Effector CD8-positive, alpha-beta T cell (primary cell): Measurements from ENCODE around the gene PDZD7.
A peak's percentile ranks its signal among the peaks of the same experiment; 100 is the strongest.

ENCODE experiments used
- DNase-seq: peaks from one replicate; lab custom pipeline; 2025; lab: John Stamatoyannopoulos, UW
- total RNA-seq, 4 experiments: gene quantifications; one replicate each; lab custom pipeline; 2026; lab: John Stamatoyannopoulos, UW

The PDZD7 gene
- total RNA-seq: 0.49 to 2.4 (median 1.6) reads per million in 4 experiments

DNA sequence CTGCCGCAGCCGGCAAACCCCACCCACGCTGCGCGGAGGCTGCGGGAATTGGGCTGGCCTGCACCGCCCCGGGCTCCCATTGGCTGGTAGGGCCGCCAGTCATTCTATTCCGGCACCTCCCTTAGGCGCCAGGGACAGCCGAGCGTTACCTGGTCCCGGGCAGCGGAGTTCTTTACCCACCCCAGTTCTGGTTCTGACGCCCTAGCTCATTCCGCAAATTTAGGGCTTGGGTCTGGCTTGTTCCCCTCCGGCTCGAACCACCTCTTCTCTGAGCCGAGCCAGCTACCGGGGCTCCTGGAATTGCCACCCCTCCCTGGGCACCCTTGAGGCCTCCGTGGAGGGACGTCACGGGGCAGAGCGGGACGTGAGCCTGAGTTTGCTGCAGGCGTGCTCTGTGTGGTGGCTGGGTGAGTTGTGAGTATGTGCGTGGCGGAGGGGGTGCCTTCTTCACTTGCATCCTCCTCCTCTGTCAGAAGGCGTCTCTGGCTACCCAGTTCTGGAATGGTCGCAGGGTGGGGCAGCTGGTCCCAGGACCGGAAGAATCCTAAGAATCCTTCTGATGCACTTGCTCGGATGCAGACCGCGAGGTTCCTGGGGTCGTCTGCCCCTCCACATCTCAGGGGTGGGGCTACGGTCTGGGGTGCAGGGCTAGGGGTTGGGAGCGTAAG lies at the start of gene PDZD7, which contains the start of gene SFXN3:
Gene PDZD7, minus strand, starts transcription at position 2 of the 668 bp plus-strand sequence. CDS start 910 bp downstream, outside the sequence.
Gene SFXN3, plus strand, starts transcription at position 107 of the 668 bp plus-strand sequence. CDS start 3,461 bp downstream, outside the sequence.
- DNase-seq: peak; percentile 90

DNA sequence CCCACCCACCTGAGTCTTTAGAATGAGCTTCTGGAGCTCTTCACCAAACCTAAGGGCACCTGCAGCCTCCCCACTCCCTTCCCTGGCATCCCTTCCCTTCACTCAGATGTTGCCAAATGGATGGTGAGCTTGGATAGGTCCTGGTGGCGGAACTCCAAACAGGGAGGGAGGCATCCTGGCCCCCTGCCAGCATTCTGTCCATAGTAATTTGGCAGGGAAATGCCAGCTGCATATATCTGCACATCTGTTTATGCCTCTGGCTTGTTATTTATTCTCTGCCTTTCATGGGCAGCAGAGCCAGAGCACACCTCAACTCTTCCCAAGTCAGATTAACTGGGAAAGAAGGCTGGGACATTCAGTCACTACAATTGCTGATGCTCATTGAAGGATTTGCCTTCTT lies 48.9 kb upstream of the PDZD7 start:
- no peak for DNase-seq

DNA sequence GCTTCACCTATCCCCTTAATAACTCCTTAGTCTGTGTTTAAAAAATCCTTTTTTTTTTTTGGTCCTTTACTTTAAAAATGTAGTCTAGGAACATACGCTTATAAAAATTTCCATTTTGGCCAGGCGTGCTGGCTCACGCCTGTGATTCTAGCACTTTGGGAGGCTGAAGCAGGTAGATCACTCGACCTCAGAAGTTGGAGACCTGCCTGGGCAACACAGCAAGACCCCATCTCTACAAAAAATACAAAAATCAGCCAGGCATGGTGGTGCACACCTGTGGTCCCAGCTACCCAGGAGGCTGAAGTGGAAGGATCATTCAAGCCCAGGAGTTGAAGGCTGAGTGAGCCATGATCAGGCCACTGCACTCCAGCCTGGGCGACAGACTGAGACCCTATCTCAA lies 45.7 kb upstream of the PDZD7 start:
- DNase-seq: no peak

DNA sequence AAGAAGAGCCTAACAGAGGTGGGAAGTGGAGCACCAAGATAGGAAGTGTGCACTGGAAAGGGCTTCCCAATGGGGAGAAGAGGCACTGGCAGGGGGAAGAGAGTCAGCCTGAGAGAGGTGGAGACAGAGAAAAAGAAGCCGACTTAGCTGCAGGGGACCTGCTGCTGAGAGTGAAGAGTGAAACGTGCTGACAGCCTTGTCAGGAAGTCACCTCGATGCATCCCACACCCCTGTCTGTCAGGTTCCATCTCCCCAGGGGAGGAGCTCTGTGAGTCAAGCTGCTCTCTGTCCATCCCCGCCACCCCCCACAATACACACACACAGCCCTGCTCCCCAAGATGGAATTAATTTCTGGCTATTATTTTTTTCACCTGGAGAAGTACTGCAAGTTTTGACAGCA lies 44.8 kb upstream of the PDZD7 start:
- no peak for DNase-seq

DNA sequence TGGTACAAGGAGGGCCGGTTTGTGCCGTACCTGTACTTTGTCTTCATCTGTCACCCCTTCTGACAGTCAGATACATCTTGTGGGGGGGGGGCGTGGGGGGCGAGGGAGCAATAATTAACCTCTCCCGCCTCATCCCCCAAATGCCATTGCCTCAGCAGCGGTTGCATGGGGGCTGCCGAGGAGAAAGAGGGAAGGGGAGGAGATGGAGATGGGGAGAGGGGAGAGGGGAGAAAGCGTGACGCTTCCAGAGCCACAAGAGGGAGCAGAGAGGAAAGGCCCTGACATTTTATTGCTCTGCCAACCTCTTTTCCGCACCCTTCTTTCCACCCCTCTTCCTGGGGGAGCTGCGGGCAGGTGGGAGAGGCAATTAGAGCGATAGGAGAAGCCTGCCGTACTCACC lies 42.7 kb upstream of the PDZD7 start:
- DNase-seq: no peak

DNA sequence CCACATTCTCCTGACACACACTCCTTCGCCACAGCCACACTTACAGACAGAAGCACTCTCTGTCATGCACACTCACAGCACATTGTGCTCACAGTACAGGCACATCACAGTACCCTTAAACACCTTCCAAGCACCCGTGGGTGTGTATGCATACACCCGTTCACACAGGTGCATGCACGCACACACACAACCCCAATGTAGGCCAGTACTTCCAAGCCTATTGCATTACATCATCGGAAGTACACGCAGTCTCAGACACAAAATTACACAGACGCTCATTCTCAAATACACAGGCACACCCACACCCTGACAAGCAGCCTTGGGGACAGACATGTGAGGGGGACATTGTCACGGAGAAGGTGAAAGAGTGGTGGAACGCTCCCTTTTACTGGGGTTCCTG lies 42.0 kb upstream of the PDZD7 start:
- no peak for DNase-seq

DNA sequence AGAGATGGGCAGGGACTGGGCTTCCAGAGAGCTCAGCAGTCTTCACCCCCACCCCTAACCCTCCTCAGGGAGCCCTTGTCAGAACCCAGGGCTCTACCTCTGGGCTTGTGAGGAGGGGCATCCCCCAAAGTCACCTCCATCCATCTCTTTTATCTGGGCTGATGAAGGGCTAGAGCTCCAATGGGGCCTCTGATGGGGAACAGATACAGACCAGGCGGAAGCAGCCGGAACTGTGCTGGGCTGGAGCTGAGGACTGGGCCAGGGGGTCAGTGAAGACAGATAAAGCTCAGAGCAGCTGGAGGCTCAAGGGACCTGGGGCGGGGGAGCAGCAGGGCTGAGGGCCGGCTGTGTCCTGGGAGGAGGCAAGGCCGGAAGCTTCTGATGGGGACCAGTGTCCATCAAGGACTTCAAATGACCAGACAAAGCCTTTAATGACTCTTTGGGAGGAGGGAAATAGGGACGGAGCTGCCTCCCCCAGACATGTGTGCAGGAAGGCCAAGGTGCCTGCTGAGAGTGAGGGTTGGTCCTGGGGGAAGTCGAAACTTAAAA lies 41.0 kb upstream of the PDZD7 start:
- DNase-seq: no peak

DNA sequence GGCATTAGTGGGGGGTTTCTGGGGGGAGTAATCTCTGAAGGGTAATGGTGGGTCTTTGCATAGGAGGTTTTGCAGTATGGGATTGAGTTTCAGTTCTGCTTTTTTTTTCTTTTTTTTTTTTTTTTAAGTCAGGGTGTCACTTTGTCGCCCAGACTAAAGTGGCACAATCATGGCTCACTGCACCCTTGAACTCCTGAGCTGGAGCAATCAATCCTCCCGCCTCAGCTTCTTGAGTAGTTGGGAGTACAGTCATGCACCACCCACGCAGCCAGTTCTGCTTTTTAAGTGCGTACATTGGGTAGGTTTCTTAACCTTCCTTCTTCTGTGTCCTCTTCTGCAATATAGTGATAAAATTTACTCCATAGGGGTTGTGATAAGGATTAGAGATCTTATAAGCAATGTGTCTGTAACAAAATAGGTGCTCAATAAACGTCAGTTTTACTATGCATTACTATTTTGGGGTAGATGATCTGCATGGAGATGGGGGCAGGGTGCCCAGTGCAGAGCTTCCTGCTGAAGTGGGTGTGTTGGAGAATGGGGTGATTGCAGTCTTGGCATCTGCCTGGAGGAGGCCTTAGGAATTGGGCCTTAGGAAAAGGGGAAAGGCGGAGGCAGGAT lies 40.4 kb upstream of the PDZD7 start:
- no peak for DNase-seq

DNA sequence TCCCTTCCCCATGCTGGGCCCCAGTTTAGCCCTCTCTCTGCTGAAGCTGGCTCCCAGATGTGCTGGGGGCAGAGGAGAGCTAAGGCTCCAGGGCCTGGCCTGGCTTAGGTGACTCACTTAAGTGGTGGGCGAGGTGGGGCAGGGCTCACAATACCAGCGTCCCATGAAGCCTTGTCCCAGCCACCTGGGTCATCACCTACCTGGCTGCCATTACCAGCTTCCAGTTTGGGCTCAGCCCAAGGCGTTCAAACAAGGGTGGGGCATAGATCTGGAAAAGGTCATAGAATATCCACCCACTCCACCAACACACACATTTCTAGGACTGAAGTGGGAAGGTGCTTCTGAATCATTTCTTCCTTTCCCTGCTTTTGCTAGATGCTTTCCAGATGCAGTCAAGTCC lies 39.2 kb upstream of the PDZD7 start:
- no peak for DNase-seq

DNA sequence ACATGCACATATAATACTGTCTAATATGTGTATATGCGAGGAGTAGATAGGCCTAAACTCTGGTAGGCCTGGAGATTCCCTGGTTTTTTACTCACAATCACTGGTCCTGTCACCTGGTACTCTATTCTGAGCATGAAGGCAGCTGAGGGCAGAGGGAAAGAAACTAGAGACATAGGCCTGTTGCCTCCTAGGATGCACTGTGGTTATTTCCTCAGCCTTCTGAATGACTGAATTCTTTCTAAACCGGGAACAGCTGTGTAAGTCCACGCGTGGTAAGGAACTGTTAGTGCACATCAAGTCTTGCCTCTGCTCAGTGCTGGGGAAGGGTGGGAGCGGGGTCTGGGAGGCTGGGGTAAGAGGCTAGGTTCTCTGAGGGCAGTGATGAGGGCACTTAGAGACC lies 38.5 kb upstream of the PDZD7 start:
- no peak for DNase-seq

DNA sequence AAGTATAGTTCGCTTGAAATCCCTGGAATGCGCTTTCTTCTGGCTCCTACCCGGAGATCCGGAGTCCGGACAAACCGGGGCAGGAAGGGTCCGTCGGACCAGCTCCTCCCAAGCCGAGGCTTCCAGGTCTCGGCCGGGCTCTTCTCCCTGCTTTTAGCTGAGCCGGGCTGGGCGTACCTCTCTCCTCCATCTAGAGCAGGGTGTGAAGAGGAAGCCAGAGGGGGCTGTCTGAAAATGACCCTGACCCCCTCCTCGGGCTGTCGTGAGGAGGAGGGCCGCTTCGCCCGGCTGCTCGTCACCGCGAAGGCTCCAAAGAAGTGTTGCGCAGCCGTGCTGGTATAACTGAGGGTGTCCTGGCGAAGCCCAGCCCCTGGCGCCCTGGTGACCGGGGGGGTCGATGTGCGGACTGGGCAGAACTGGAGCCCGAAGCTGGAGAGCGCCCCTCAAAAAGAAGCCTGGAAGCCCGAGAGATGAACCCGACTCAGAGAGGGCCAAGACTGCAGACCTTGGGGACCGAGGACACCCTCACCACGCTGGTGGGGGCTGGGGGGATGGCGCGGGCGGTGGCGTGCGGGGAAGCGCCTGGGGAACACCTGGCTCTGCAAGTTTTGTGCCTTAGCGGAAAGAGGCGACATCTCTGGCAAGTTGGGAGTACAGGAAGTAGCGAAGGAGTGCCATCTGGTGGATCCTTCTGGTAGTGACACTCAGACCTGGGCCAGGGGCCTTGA lies 36.6 kb upstream of the PDZD7 start:
- peak; percentile 65 for DNase-seq

DNA sequence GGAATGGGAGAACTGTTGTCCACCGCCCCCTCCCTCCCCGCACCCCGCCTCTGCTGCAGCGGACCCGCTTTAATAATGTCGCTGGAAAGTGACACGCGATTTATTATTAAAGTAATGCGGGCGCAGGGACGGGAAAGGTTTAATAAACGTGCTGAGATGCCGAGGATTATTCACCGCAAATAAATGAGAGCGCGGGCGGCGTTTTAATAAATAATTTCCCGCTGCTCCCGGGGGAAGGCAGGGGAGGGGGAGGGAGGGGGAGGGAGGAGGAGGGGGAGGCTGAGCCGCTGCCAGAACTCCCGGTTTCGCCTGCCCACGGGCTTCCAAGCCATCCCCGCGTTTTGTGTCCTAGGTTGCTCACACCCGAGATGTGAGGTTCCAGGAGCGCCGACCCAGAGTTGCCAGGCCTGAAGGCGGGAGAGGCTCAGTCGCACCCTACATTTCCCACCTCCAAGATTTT lies 36.0 kb upstream of the PDZD7 start:
- DNase-seq: no peak

DNA sequence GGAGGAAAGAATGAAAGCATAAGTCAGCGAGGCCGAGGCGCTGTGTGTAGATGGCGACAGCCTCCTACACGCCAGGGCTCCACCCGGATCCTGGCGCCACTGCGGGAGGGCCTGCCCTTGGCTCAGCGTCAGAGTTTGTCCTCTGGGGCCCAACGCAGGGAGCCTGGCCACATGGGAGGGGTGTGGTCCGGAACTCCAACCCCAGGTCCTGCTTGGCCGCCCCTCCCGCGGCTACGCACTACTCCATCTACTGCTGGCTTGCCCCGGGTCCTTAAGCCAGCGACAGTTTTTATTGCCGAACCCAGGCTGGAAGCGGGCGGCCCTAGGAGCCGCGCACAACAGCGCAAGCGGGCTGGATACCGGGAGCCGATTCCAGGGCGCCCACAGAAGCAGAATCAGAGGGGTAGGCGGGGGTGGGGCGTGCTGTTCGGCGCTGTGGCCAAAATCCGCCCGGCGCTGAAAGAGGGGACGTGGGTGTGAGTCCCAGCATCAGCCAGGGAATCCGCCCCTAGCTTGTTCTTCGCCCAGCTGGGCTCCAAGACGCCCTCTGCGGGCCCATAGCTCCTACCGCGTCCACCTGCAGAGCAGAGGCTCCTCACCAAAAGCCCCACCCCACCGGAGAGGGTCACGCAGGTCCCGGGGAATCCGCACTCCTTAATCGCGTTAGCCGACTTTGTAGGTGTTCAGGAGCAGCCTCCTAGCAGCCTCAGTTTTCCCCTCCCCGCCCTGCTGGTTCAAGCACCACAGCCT lies 35.4 kb upstream of the PDZD7 start:
- DNase-seq: peak; percentile 18

DNA sequence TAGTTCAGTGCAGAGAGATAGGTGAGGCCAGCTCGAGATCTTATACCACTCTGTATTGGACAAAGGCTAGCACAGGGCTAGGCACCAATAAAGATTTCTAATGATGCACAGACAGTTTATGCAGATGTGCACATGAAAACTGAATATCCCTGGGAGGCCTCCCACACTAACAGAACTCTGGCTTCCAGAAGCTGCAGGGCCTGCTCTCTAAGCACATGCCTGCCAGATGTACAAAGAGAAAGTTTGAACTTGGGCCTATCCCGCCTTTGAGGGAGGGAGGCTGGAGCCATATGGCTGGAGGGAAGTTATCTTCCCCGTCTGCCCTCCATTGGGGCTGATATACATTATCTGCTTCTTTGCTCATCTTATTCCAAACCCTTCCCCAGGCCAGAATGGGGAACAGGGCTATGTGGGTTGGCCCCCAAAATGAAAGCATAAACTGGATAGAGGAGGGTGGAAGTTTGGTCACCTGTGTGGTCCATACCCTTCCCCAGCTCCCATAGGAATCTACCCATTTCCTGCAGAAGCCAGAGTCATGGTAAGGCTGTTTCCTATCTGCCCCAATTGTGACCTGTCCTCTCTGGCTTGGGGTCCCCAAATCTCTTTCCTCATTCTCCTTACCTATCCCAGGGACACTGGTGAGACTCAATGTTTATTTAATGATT lies 34.7 kb upstream of the PDZD7 start:
- DNase-seq: no peak

DNA sequence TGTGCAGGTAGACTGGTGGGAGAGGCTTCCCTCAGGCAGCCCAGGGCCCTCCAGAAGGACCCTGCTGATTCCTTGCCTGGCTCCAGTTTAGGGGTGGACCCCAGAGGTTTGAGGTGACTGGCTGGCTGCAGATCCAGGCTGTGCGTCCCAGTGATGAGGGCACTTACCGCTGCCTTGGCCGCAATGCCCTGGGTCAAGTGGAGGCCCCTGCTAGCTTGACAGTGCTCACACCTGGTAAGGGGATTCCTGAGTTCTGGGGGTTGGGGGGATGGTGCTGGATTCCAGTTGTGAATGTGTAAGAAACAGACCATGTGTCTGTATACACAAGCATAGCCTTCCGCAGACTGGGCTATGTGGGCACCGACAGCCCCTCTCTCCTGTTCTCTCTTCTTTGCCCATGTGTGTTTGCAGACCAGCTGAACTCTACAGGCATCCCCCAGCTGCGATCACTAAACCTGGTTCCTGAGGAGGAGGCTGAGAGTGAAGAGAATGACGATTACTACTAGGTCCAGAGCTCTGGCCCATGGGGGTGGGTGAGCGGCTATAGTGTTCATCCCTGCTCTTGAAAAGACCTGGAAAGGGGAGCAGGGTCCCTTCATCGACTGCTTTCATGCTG lies 33.6 kb upstream of the PDZD7 start:
- no peak for DNase-seq

DNA sequence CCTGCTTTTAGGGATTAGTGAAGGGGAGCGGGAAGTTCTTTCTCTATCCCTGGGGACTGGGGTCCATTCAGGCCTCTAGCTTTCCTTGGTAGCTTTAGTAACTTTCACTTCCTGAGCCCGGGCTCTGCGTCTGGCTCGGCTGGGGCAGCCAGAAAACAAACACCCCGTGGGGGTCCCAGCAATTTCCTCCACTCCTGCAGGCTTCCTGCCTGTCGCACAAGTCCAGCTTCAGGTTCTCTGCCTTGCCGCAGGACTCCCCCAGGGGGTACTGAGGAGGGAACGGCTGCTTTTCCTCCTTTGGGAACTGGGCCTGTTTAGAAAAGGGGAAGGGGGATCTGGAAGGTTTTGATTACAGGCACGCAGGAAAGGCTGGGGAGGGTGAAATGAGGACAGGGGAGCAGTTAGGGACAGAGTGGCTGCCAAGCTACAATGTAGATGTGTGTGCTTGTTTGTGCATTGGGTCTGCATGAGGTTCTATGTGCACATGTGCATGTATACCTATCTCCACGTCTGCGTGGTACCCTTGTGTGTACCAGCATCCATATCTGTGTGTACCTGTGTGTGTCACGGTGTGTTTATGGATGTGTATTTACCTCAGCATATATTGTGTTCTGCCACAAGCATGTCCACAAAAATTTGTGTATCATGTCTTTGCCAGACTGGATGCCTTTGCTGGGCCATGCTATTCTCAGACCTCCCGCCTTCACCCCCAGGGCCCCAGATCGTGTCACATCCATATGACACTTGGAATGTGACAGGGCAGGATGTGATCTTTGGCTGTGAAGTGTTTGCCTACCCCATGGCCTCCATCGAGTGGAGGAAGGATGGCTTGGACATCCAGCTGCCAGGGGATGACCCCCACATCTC lies 32.9 kb upstream of the PDZD7 start:
- no peak for DNase-seq

DNA sequence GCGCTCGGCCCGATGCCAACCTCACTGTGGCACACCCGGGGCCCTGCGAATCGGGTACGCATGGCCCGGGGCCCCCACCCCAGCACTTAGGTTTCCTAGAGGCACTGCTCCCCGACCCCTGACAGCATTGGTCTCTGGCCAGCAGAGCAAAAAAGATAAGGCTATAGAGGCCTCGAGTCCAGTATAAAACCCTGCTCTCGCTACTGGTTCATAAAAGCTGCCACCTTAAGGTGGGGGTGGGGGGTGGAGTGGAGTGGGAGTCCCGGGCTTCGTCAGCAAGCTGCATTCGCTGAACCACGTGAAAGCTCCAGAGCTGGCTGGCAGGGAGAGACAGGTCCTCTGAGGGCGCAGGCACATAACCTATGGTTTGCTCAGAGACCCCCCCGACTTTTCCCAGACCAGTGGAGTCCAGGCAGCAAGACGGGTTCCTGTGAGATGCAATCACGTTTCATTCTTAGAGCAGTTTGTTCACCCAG lies 32.2 kb upstream of the PDZD7 start:
- DNase-seq: no peak

DNA sequence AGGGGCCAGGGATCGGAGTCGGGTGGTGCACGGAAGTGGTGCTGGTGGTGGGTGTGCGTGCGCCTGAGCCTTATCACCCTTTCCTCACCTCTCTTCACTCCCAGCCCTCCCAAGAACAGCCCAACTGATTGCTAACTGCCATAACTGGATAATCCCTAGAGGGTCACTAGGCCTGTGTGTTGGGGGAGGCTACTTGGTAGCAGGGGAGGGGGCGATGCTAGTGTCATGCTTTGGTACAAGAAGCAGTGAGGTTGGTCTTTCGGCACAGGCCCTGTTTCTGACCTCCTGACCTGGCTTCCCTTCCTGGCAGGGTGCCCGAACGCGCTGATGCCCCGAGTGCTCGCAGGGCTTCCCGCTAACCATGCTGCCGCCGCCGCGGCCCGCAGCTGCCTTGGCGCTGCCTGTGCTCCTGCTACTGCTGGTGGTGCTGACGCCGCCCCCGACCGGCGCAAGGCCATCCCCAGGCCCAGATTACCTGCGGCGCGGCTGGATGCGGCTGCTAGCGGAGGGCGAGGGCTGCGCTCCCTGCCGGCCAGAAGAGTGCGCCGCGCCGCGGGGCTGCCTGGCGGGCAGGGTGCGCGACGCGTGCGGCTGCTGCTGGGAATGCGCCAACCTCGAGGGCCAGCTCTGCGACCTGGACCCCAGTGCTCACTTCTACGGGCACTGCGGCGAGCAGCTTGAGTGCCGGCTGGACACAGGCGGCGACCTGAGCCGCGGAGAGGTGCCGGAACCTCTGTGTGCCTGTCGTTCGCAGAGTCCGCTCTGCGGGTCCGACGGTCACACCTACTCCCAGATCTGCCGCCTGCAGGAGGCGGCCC lies 31.5 kb upstream of the PDZD7 start:
- DNase-seq: peak; percentile 8
